Activated CD4-positive, alpha-beta memory T cell treated with anti-CD3 and anti-CD28 coated beads, Interleukin-2, amount 10 ng/mL, durations not matched to agents 7 days and 5 days (primary cell): ENCODE results near the gene KLHL3. TPM values are rescaled to one million over a fixed set of nuclear protein-coding genes. Genes with fewer than 3 reads are reported as not detected.

ENCODE experiments used
- CTCF ChIA-PET: fragments of 350-600 bp; sonication (Branson Sonifier 250); formaldehyde crosslinking; loops from one replicate; lab custom pipeline; 2021; ENCODE audit warnings: antibody characterized with exemption, inconsistent platforms; lab: Charles Lee
- POLR2A ChIA-PET: fragments of 350-600 bp; sonication (Branson Sonifier 250); formaldehyde crosslinking; loops from one replicate; lab custom pipeline; 2021; ENCODE audit warnings: antibody characterized with exemption; lab: Charles Lee
- DNase-seq: peaks from one replicate; pipeline ENCODE4 v3.0.0-alpha.2; 2020
- H3K27ac Mint-ChIP-seq: one replicate; pipeline ENCODE4 v1.8.0; 2021; ENCODE audit warnings: mild to moderate bottlenecking, mixed read lengths
- H3K27me3 Mint-ChIP-seq: one replicate; pipeline ENCODE4 v1.8.0; 2021; ENCODE audit warnings: mixed read lengths
- H3K36me3 Mint-ChIP-seq: one replicate; pipeline ENCODE4 v1.8.0; 2021; ENCODE audit warnings: low read depth, mixed read lengths
- H3K4me1 Mint-ChIP-seq: one replicate; pipeline ENCODE4 v1.8.0; 2021; ENCODE audit warnings: mixed read lengths
- H3K4me3 Mint-ChIP-seq: one replicate; pipeline ENCODE4 v1.8.0; 2021; ENCODE audit warnings: mild to moderate bottlenecking, mixed read lengths
- H3K9me3 Mint-ChIP-seq: one replicate; pipeline ENCODE4 v1.8.0; 2021; ENCODE audit warnings: mixed read lengths
- total RNA-seq, 2 experiments: library from RNA; stranded (reverse); gene quantifications; one replicate each; pipeline ENCODE4 v1.2.3, GENCODE V29; 2021

The KLHL3 gene
- total RNA-seq, 2 experiments from 2014 or later: 2.8 to 3.6 TPM

DNA sequence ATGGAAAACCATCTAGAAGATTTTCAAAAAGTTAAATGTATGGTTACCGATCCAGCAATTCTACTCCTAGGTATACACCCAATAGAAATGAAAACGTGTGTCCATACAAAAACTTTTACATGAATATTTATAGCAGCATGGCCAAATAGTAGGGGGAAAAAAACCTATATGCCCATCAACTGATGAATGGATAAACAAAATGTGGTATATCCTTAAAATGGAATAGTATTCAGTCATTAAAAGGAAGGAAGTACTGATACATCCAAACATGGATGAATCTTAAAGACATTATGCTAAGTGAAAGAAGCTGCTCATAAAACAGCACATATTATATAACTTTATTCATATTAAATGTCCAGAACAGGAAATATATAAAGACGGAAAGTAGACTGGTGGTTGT is 143.6 kb downstream of the KLHL3 start:
- Mint-ChIP-seq H3K9me3 (no peaks in the 10 kb centered on the region), H3K27ac (no peak overlapping the region), H3K4me1 (peaks cover 5% of the 10 kb centered on the region), H3K27me3 (peaks cover 45% of the 10 kb centered on the region), H3K4me3 (no peak overlapping the region), H3K36me3 (no peaks in the 10 kb centered on the region)
- DNase-seq: no peak
- ChIA-PET CTCF (no interaction called here), POLR2A (no interaction called here)

DNA sequence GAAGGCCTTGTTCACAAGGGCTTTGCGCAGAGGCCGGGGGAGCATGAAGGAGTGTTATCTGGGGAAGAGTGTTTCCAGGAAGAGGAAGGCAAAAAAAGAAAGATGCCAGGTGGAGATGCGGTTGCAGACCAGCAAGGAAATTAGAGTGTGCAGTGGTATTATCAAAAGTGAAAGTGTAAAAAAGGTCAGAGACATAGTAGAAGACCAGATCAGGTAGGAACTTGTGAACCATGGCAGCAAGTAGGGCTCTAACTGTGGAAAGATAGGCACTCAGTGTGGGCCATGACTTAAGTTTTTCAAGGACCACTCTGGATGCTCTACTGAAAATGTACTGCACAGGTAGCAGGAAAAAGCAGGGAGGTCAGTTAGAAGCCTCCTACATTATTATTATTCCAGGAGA is 146.7 kb downstream of the KLHL3 start:
- Mint-ChIP-seq H3K36me3 (no peaks in the 10 kb centered on the region), H3K4me3 (no peak overlapping the region), H3K27me3 (peaks cover 38% of the 10 kb centered on the region), H3K9me3 (no peaks in the 10 kb centered on the region), H3K27ac (no peak overlapping the region), H3K4me1 (peaks cover 5% of the 10 kb centered on the region)
- CTCF ChIA-PET: no interaction called here
- POLR2A ChIA-PET: no interaction called here
- DNase-seq: no peak

DNA sequence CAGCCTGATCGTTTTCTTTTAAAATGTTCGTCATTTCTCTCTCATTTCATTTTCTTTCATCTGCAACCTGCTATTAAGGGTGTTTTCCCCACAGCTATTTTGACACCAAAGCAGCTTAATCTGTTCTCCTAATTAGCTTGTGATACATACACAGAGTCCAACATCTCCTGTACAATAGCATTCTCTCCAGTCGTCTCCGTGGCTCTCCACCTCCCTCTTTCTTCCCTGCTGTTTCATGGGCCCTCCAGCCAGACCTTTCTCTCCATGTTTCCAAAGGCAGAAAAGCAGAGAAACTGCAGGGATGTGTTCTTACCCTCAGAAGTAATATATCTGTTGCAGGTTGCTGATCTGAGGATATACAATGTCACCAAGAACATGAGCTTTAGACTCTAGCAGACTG is 148.0 kb downstream of the KLHL3 start:
- Mint-ChIP-seq H3K9me3 (no peaks in the 10 kb centered on the region), H3K36me3 (no peaks in the 10 kb centered on the region), H3K27ac (no peak overlapping the region), H3K27me3 (peaks cover 35% of the 10 kb centered on the region), H3K4me1 (peaks cover 5% of the 10 kb centered on the region), H3K4me3 (no peak overlapping the region)
- POLR2A ChIA-PET: no interaction called here
- DNase-seq: no peak
- CTCF ChIA-PET: no interaction called here

DNA sequence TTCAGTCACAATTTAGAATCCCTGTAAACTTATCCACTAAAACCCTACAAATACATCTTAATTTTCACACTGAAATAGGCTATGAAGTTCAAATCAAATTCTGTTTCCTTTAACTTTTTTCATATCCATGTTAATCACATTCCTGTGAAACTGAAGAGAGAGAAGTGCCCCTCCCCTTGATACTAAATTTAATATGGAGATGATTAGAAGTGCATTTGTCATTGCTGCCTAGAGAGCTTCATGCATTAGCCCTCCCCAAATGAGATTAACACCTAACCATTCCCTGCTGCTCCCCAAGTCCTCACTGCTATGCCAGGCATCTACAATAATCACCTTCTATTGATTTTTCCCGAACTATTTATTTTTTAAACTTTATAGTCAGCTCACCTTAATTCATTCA is 151.6 kb downstream of the KLHL3 start:
- POLR2A ChIA-PET: no interaction called here
- H3K9me3 Mint-ChIP-seq: no peaks in the 10 kb centered on the region

DNA sequence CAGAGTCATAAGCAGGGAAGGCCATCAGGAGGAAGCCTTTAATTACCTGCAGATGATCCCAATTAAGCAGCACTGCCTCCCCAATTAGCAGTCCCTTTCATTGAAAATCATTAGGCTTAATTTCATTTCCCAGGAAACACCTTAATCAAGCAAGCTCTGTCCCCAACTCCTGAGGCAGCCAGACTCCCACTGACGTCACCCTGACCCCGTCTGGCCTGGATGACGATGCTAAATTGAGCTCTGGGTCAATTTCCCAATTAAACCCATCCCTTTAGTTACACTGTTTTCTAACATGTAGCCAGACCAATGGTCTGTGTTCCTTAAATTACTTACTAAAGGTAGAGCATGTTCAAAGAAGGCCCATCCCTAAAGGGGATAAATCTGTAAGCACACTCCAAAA is 152.8 kb downstream of the KLHL3 start:
- H3K27ac Mint-ChIP-seq: no peak overlapping the region
- no peaks in the 10 kb centered on the region for H3K4me1 Mint-ChIP-seq
- ChIA-PET CTCF (no interaction called here), POLR2A (no interaction called here)
- H3K4me3 Mint-ChIP-seq: no peak overlapping the region
- peaks cover 17% of the 10 kb centered on the region for H3K27me3 Mint-ChIP-seq
- DNase-seq: no peak
- no peaks in the 10 kb centered on the region for H3K36me3 Mint-ChIP-seq
- no peaks in the 10 kb centered on the region for H3K9me3 Mint-ChIP-seq

More for the DNA sequence above, 151.6 kb downstream of the KLHL3 start:
- no peak for DNase-seq
- CTCF ChIA-PET: no interaction called here
- H3K4me1 Mint-ChIP-seq: peaks cover 5% of the 10 kb centered on the region
- H3K36me3 Mint-ChIP-seq: no peaks in the 10 kb centered on the region
- peaks cover 25% of the 10 kb centered on the region for H3K27me3 Mint-ChIP-seq
- H3K4me3 Mint-ChIP-seq: no peak overlapping the region
- no peak overlapping the region for H3K27ac Mint-ChIP-seq

DNA sequence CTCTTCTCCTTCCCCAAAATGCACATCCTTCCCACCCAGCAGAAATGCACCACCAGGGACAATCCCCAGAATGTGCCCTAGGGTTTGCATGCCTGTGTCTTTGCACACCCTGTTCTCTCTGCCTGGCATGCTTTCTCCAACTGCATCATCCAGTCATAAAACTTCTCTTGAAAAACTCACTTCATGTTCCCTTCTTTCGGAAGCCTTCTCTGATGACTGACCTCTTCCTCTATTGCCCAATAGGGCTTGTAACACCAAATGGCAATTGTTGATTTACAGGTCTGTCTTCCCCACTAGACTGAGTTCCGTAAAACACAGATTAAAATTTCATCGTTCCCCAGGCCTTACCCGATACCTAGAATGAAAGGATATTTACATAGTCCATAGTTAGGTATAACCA is 153.7 kb downstream of the KLHL3 start:
- H3K36me3 Mint-ChIP-seq: no peaks in the 10 kb centered on the region
- H3K4me1 Mint-ChIP-seq: no peaks in the 10 kb centered on the region
- POLR2A ChIA-PET: no interaction called here
- H3K9me3 Mint-ChIP-seq: no peaks in the 10 kb centered on the region
- DNase-seq: no peak
- no peak overlapping the region for H3K27ac Mint-ChIP-seq
- no peak overlapping the region for H3K4me3 Mint-ChIP-seq
- H3K27me3 Mint-ChIP-seq: peaks cover 15% of the 10 kb centered on the region
- CTCF ChIA-PET: no interaction called here

DNA sequence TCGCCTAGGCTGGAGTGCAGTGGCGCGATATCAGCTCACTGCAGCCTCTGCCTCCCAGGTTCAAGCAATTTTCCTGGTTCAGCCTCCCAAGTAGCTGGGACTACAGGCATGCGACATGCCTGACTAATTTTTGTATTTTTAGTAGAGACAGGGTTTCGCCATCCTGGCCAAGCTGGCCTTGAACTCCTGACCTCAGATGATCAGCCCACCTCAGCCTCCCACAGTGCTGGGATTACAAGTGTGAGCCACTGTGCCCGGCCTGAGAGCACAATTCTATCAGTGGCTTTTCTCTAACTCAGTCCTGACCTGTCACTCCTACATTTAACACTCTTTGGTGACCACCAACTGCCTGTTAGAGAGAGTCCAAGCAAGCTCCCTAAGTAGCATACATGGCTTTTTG is 154.1 kb downstream of the KLHL3 start:
- no peak for DNase-seq
- Mint-ChIP-seq H3K36me3 (no peaks in the 10 kb centered on the region), H3K4me1 (no peaks in the 10 kb centered on the region), H3K9me3 (no peaks in the 10 kb centered on the region), H3K27ac (no peak overlapping the region), H3K27me3 (peaks cover 12% of the 10 kb centered on the region), H3K4me3 (no peak overlapping the region)
- ChIA-PET CTCF (no interaction called here), POLR2A (no interaction called here)

DNA sequence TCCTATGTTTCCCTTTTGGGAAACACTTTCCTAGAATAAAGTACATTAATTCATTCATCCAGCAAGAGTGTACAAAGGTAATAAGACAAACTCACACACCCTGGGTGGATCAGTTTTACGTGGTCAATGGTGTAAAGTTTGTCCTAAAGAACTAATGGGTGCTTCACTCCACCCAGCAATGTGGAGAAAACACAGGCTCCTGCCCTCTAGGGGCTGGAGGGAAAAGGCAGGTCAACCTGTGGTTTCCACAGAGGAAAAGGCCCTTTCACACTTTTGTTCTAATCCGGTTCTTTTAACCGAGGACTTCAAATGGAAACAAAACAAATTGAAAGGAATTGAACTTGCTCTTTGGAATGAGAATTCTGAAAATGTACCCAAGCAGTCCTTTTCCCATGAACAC is 155.9 kb downstream of the KLHL3 start:
- H3K36me3 Mint-ChIP-seq: no peaks in the 10 kb centered on the region
- no peak overlapping the region for H3K27ac Mint-ChIP-seq
- H3K27me3 Mint-ChIP-seq: peaks cover 10% of the 10 kb centered on the region
- no peaks in the 10 kb centered on the region for H3K4me1 Mint-ChIP-seq
- no peaks in the 10 kb centered on the region for H3K9me3 Mint-ChIP-seq
- ChIA-PET CTCF (no interaction called here), POLR2A (no interaction called here)
- no peak for DNase-seq
- no peak overlapping the region for H3K4me3 Mint-ChIP-seq

DNA sequence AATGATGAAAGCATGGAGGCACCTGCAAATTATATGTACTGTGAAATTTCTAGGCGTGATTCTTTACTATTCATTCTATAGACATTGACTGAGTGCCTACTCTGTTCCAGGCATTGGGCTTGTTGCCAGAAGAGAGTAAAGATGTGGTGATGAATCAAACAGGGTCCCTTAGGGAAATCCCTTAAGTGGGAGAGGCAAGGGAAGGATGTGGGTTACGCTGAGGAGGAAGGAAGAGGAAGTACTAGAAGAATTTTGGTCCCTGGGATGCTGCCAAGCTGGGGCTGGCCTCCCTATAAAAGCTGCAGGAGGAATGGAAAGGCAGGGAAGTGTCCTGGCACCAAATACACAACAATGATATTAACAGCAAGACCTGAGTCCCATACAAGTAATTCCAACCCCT is 160.0 kb downstream of the KLHL3 start:
- ChIA-PET POLR2A (no interaction called here), CTCF (no interaction called here)
- Mint-ChIP-seq H3K4me1 (no peaks in the 10 kb centered on the region), H3K27me3 (no peaks in the 10 kb centered on the region), H3K27ac (no peak overlapping the region), H3K4me3 (no peak overlapping the region), H3K36me3 (no peaks in the 10 kb centered on the region), H3K9me3 (no peaks in the 10 kb centered on the region)
- no peak for DNase-seq

DNA sequence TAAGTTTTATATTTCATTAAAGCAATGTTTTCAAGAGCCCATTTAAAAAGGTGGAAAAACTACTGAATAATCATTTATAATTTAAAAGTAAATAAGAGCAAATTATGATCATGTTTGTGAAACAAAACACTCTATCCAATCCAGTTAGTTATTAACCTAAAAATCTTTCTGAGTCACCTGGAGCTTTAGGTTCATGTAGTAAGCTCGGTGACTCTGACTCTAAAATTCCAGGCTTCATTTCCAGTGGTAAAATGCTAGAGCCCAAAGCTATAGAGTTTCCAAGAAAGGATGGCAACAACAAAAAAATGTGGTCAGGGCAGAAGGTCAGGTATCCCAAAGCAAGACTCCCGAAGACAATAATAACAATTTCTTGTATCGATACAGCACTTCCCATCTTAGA is 160.7 kb downstream of the KLHL3 start:
- ChIA-PET POLR2A (no interaction called here), CTCF (no interaction called here)
- no peak overlapping the region for H3K4me3 Mint-ChIP-seq
- no peaks in the 10 kb centered on the region for H3K4me1 Mint-ChIP-seq
- DNase-seq: no peak
- no peaks in the 10 kb centered on the region for H3K36me3 Mint-ChIP-seq
- no peaks in the 10 kb centered on the region for H3K9me3 Mint-ChIP-seq
- peaks cover 2% of the 10 kb centered on the region for H3K27me3 Mint-ChIP-seq
- no peak overlapping the region for H3K27ac Mint-ChIP-seq

DNA sequence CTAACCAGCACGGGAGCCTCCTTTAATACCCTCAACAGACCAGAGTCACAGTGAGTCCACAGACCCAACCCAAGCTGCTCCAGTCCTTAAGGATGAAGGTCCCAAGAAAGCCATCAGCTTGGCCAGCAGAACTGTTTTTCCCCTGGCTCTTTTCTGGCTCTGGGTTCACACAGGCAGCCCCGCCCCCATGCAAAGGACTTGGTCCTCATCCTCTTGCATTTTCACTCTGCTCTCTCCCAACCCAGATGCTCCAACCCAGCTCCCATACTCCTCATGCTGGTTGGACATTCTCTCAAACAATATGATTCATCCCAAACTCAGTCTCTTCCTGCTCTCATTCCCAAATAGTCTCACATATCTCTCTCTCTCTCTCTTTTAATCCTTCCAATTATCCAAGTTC is 162.5 kb downstream of the KLHL3 start:
- H3K27me3 Mint-ChIP-seq: peaks cover 2% of the 10 kb centered on the region
- H3K36me3 Mint-ChIP-seq: no peaks in the 10 kb centered on the region
- no peak overlapping the region for H3K4me3 Mint-ChIP-seq
- H3K27ac Mint-ChIP-seq: no peak overlapping the region
- H3K9me3 Mint-ChIP-seq: no peaks in the 10 kb centered on the region
- DNase-seq: no peak
- POLR2A ChIA-PET: no interaction called here
- CTCF ChIA-PET: no interaction called here
- no peaks in the 10 kb centered on the region for H3K4me1 Mint-ChIP-seq

DNA sequence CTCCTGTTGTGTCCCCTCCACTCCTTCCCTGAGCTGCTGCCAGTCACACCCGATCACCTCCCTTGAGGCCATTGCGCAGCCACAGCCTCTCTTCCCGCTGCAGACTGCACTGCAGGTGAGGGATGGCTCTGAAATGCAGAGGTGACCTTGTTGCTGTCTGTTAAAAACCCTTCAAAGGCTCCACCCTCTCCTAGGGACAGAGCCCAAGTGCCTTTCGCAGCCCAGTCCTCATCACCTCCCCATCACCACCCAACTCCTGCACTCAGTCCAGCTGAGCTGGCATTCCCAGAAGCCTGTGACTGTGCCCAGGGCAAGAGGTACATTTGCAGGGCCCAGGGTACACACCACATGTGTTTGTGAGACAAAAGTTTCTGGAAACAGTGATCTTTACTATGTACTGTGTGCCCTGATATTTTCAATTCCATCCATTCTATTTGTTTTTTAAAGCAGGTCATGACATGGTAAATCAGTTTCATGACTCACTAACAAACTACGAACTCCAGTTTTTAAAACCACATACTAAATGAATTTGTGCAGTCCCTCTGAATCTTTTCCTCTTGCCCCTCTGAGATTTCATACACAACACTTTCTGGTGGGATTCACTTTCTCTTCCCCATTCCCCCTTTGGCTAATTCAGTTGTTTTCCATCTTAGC is 163.7 kb downstream of the KLHL3 start:
- H3K36me3 Mint-ChIP-seq: no peaks in the 10 kb centered on the region
- H3K4me1 Mint-ChIP-seq: no peaks in the 10 kb centered on the region
- no peak overlapping the region for H3K27ac Mint-ChIP-seq
- CTCF ChIA-PET: no interaction called here
- H3K4me3 Mint-ChIP-seq: no peak overlapping the region
- no peaks in the 10 kb centered on the region for H3K9me3 Mint-ChIP-seq
- POLR2A ChIA-PET: no interaction called here
- peaks cover 2% of the 10 kb centered on the region for H3K27me3 Mint-ChIP-seq
- no peak for DNase-seq

DNA sequence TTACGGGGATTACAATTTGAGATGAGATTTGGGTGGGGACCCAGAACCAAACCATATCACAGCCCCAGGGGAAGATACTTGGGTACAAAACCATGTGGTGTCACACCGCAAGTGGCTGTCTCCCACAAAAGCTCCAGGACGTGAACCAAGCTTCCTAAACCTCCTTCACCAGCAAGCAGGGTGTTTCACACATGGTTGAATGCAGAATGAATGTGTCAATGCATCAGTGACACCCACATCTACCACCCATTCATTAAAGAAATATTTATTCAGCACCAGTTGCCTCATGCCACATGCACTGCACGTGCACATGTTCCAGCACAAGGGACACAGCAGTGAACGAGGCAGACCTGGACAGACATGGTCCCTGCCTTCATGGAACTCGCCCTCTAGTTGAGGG is 165.8 kb downstream of the KLHL3 start:
- H3K36me3 Mint-ChIP-seq: no peaks in the 10 kb centered on the region
- peaks cover 2% of the 10 kb centered on the region for H3K27me3 Mint-ChIP-seq
- H3K27ac Mint-ChIP-seq: no peak overlapping the region
- no peaks in the 10 kb centered on the region for H3K9me3 Mint-ChIP-seq
- DNase-seq: no peak
- CTCF ChIA-PET: no interaction called here
- no peak overlapping the region for H3K4me3 Mint-ChIP-seq
- H3K4me1 Mint-ChIP-seq: no peaks in the 10 kb centered on the region
- POLR2A ChIA-PET: no interaction called here
